Bronchial epithelial cell (primary cell): ENCODE measurements around the gene DUSP8. TPM values are rescaled to one million over a fixed set of nuclear protein-coding genes. Genes with fewer than 3 reads are reported as not detected.

Experiments used
- DNase-seq: peaks from one replicate; pipeline ENCODE4 v3.0.0-alpha.2; 2010; ENCODE audit warnings: low read depth
- FAIRE-seq: peaks from 2 replicates; lab custom pipeline; 2011; peaks lifted over from hg19 to GRCh38; lab: Jason Lieb, UNC
- H3K27me3 ChIP-seq: 2 replicates; pipeline ENCODE4 v1.5.1; 2011; ENCODE audit warnings: low read length; ENCODE audit not compliant: control insufficient read depth, insufficient read depth
- H3K36me3 ChIP-seq: 2 replicates; pipeline ENCODE4 v1.5.1; 2011; ENCODE audit warnings: low read length; ENCODE audit not compliant: control insufficient read depth, insufficient read depth
- H3K4me3 ChIP-seq: 2 replicates; pipeline ENCODE4 v1.5.1; 2011; ENCODE audit warnings: mild to moderate bottlenecking, low read depth, low read length, control low read depth
- CTCF ChIP-seq: IDR thresholded peaks from 2 replicates; pipeline ENCODE4 v1.5.1; 2011; ENCODE audit warnings: mild to moderate bottlenecking, moderate library complexity, low read length, control low read depth, inconsistent platforms; ENCODE audit not compliant: insufficient read depth, severe bottlenecking
- total RNA-seq: library from RNA; depleted of rRNA; stranded (reverse); fragments of >200 nt; gene quantifications from 2 replicates; pipeline ENCODE4 v1.2.1, GENCODE V29; 2014

Gene DUSP8
- total RNA-seq, 1 donor from 2014 or later, result 0.26 TPM

GRCh38 chr11:1529286-1529685 is 42.8 kb downstream of the DUSP8 start:
- no peaks in the 10 kb centered on the region for H3K27me3 ChIP-seq
- TF ChIP-seq CTCF, result no peak
- H3K4me3 ChIP-seq, result no peak overlapping the region
- peaks cover 4% of the 10 kb centered on the region for H3K36me3 ChIP-seq
- no peak for FAIRE-seq
- DNase-seq, result no peak

- Histone ChIP-seq H3K27me3 (no peaks in the 10 kb centered on the region), H3K4me3 (no peak overlapping the region), H3K36me3 (peaks cover 4% of the 10 kb centered on the region)
- TF ChIP-seq CTCF, result no peak
- FAIRE-seq, result no peak
- no peak for DNase-seq
Measured at GRCh38 chr11:1528710-1529109, 43.4 kb downstream of the DUSP8 start.

DNA sequence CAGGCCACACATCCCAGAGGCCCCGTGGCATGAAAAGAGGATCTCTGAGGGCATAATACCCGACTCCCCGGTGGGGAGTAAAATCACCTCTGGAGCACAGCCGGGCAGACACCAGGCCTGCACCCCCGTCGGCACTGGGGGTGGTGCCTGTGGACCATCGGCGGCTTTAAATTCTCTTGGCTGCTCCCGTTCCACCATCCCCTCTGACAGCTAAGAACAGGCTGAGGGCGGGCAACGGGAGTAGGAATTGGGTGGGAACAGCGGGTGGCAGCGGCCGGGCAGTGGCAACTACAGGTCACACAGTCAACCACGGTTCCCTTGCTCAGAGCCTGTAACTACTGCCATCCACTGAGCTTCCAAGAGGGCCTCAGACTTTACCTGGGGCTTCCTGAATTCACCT is 45.3 kb downstream of the DUSP8 start:
- no peak for TF ChIP-seq CTCF
- peaks cover 4% of the 10 kb centered on the region for H3K36me3 ChIP-seq
- FAIRE-seq (no peak), DNase-seq (no peak)
- H3K27me3 ChIP-seq, result no peaks in the 10 kb centered on the region
- no peak overlapping the region for H3K4me3 ChIP-seq

DNA sequence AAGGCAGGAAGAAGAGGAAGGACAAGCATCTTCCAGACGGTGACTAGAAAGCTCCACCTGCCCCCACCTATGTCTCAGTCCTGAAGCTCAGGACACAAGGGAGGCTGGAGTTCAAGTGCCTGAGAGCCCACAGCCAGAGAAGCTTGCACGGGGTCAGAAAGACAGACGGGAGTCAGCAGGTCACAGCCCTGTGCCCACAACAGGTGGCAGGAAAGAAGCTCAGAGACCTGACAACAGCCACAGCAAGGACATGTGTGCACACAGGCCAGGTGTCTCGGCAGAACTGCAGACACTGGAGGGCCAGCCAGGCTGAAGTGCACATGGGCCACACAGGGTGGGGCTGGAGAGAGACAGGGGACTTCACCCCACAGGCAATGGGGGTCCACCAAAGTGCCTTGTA is 48.3 kb downstream of the DUSP8 start:
- FAIRE-seq, result peak; percentile 23
- peaks cover 1% of the 10 kb centered on the region for H3K36me3 ChIP-seq

DNA sequence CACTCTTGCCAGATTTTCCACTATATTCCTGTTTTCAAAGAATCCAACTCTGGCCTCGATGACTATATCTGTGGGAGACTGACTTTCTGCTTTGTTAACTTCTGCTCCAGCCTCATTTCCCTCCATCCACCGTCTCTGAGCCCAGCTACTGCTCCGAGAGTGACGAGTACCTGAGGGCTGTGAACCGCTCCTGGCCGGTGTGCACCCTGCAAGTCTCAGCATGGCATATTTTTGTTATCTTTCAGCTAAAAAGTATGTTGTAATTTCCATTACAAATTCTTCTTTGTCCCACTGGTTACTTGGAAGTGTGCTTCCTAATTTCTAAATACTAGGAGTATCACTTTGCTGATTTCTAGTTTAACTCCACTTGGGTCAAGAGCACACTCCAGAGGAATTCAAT is 49.0 kb downstream of the DUSP8 start:
- H3K4me3 ChIP-seq, result no peak overlapping the region
- FAIRE-seq, result no peak
- peak; percentile 61 for DNase-seq
- H3K36me3 ChIP-seq, result peaks cover 1% of the 10 kb centered on the region
- no peaks in the 10 kb centered on the region for H3K27me3 ChIP-seq
- TF ChIP-seq CTCF, result no peak

More for the DNA sequence above, 48.3 kb downstream of the DUSP8 start:
- no peak for DNase-seq
- no peak for TF ChIP-seq CTCF
- Histone ChIP-seq H3K27me3 (no peaks in the 10 kb centered on the region), H3K4me3 (no peak overlapping the region)

DNA sequence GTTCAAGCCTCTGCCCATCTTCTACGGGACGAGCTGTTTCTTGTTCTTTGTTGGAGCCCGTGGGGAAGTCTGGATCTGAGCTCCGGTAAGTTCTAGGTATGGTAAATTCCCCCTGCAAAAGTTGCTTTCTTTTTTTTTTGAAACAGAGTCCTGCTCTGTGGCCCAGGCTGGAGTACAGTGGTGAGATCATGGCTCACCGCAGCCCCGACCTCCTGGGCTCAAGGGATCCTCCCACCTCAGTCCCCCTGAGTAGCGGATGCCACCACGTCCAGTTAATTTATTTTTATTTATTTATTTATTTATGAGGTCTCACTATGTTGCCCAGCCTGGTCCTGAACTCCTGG is 50.0 kb downstream of the DUSP8 start:
- Histone ChIP-seq H3K36me3 (peaks cover 1% of the 10 kb centered on the region), H3K4me3 (no peak overlapping the region), H3K27me3 (no peaks in the 10 kb centered on the region)
- DNase-seq, result no peak
- FAIRE-seq, result no peak
- no peak for TF ChIP-seq CTCF
